Fibroblast of villous mesenchyme (primary cell): ENCODE data around the gene MAL. TPM values are rescaled to one million over a fixed set of nuclear protein-coding genes. Genes with fewer than 3 reads are reported as not detected.

ENCODE experiments used
- DNase-seq: peaks from one replicate; pipeline ENCODE4 v3.0.0-alpha.2; 2010; ENCODE audit warnings: low read depth
- H3K4me3 ChIP-seq: 2 replicates; pipeline ENCODE4 v1.5.1; 2011; ENCODE audit warnings: low read depth, mild to moderate bottlenecking, low read length
- total RNA-seq: library from RNA; depleted of rRNA; stranded (reverse); fragments of >200 nt; gene quantifications from 2 replicates; pipeline ENCODE4 v1.2.3, GENCODE V29; 2012
- TF ChIP-seq, protein P1 (sequence below): IDR thresholded peaks from 2 replicates; pipeline ENCODE4 v1.5.1; 2012; ENCODE audit warnings: low read depth, mild to moderate bottlenecking, low read length; ENCODE audit not compliant: insufficient read depth

Gene MAL
- total RNA-seq, 1 donor, result not detected

- TF ChIP-seq, protein P1, sequence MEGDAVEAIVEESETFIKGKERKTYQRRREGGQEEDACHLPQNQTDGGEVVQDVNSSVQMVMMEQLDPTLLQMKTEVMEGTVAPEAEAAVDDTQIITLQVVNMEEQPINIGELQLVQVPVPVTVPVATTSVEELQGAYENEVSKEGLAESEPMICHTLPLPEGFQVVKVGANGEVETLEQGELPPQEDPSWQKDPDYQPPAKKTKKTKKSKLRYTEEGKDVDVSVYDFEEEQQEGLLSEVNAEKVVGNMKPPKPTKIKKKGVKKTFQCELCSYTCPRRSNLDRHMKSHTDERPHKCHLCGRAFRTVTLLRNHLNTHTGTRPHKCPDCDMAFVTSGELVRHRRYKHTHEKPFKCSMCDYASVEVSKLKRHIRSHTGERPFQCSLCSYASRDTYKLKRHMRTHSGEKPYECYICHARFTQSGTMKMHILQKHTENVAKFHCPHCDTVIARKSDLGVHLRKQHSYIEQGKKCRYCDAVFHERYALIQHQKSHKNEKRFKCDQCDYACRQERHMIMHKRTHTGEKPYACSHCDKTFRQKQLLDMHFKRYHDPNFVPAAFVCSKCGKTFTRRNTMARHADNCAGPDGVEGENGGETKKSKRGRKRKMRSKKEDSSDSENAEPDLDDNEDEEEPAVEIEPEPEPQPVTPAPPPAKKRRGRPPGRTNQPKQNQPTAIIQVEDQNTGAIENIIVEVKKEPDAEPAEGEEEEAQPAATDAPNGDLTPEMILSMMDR, result no peak
- H3K4me3 ChIP-seq, result no peak overlapping the region
- DNase-seq, result no peak
Measured at GRCh38 chr2:95056461-95057459, 31.3 kb downstream of the MAL start.

GRCh38 chr2:95057535-95058370, 32.2 kb downstream of the MAL start:
- TF ChIP-seq, protein P1, result no peak
- no peak overlapping the region for H3K4me3 ChIP-seq
- DNase-seq, result no peak

DNA sequence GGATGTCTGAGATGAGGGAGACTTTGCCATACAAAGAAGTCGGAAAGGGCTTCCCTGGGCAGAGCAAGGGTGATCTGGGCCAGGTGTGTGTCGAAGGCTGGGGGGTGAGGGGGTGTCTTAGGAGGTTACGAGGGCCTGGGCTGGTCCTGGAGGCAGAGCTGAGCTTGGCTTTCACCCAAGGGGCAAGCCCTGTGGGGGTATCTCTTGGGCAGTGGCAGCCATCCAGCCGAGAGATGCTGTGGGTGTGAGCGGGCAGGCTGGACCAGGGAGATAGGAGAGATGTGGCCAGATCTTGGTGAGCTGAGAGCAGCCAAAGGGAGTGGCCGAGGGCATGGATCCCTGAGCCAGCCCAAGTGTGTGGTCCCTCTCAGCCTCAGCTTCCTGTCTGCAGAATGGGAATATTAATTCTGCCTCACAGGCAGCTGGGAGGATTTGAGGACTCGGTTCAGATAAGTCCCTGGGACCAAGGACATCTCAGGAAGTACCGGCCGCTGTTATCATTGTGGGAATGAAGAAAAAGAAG, 33.0 kb downstream of the MAL start:
- H3K4me3 ChIP-seq, result no peak overlapping the region
- TF ChIP-seq, protein P1, result no peak
- no peak for DNase-seq

DNA sequence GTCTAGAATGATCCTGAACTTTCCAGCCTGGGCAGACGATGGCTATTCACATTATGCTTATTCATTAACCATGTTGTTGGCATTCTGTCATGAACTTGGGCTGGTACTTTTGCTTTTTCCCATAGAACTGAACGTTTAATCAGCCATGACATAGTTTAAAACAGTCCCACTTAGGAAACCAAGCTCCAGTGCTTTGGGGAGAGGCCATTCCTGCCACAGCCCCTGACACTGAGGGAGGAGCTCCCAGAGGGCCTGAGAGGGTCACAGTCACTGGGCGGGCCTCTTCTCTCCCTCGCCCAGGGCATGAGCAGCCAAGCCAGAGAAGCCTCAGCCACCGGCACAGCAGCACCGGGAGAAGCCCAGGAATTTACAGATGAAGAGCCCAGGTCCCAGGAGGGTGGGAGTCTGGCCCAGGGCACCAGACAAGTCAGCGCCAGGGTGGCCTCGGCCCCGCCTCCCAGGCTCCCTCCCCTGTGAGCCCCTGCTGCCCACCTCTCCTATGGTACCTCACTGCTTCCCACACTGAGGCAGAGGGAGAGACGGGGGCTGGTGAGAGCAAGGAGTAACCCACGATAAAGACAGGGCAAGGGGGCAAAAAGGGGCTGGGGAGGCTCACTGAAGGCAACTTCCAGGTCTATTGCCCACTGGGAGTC, 33.6 kb downstream of the MAL start:
- no peak overlapping the region for H3K4me3 ChIP-seq
- no peak for DNase-seq
- TF ChIP-seq, protein P1, result no peak

DNA sequence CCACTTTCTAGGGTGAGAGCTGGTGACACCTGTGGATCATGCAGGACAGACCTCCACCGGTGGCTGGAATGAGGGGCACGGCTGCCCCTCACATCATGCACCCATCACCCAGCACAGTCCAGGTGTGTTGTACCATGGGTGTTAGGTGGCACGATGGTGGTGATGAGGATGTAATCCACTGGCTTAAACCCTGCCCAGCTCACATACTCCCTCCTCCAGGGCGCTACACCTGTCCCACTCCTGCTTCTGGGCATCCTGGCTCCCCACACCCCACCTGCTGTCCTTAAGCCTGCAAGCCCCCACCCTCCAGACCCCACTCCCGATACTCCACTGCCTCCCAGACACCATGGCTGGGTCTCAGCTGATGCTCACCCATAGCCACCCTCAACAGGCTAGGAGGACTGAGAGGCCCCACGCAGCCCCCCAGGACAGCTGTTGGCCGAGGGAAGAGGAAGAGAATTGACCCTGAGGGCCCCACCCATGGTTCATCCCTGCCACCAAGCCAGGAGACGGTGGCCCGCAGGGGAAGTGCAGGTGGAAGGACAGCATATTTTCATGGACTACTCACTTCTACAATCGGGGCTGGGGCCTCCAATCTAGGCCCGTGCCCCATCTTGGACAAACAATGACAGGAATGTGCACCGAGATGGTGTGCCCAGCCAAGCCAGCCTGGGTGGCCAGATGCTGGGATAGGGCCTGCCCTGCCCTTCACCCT, 34.3 kb downstream of the MAL start:
- H3K4me3 ChIP-seq, result no peak overlapping the region
- TF ChIP-seq, protein P1, result no peak
- no peak for DNase-seq

DNA sequence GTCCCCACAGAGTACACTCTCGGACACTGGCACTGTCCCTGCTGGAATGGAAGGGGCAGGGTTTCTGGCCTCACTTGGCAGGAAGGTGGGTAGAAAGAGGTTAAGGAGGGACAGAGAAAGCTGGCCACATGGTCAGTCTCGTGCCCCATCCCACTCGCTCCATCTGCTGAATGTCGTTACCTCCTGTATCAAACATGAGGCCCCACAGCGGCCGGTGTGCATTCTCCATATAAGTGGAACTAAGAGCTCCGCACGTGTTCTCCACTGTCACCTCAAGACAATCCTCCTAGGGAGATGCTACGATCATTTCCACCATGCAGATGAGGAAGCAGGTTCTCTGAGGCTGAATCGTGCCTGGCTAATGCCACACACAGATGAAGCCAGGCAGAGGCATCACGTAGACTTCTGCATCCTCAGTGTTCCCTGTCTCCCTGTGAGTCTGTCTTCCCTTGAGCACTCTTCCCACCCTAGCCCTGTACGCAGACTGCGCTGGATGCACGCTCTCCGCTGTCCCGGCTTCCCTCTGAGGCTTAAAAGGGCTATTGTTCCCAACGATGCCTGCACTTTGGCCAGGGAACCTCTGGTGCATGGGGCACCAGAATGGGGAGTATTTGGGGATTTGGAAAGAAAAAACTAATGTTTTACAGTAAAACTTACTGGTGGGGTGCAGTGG, 35.1 kb downstream of the MAL start:
- no peak overlapping the region for H3K4me3 ChIP-seq
- TF ChIP-seq, protein P1, result no peak

More for the DNA sequence above, 35.1 kb downstream of the MAL start:
- no peak for DNase-seq
